ENCODE measurements around the gene LETM1. TPM values are rescaled to one million over a fixed set of nuclear protein-coding genes. Genes with fewer than 3 reads are reported as not detected.
A peak's percentile ranks its signal among the peaks of the same experiment; 100 is the strongest.

Gene LETM1
- 10 to 100 TPM; 40.6 to 85.6 (median 72.8) TPM for total RNA-seq

GRCh38 chr4:1856071-1856942 is at the start of gene LETM1:
Gene LETM1 (minus strand): TSS chr4:1856156. CDS start chr4:1855950, 206 bp downstream.
- no CpG with 5 or more reads among the region's 107 CpGs for WGBS, 2 donors
- no peaks in the 10 kb centered on the region for H3K36me3 ChIP-seq
- DNase-seq, result peak; percentile 76
- peak within 1 kb of the TSS; percentile 84 to 94 (median 93) for H3K27ac ChIP-seq
- H3K4me1 ChIP-seq, result peaks cover 19 to 64% (median 41%) of the 10 kb centered on the region in 3 donors
- no peaks in the 10 kb centered on the region for H3K9me3 ChIP-seq
- intact Hi-C loops (cut with DNase I), result no loop called here
- TF ChIP-seq POLR2A (IDR thresholded peaks at IDR 0.05) (peak in 3 of 4 donors; percentile 50 to 71 (median 66)), CTCF (IDR thresholded peaks at IDR 0.05) (peak in 3 of 6 experiments; percentile 11 to 44 (median 12))
- no peaks in the 10 kb centered on the region for H3K27me3 ChIP-seq
- peak within 1 kb of the TSS; percentile 74 to 100 (median 95) for H3K4me3 ChIP-seq

- Histone ChIP-seq H3K27ac (no peak overlapping the region), H3K36me3 (peaks cover 0 to 56% (median 10%) of the 10 kb centered on the region in 3 donors), H3K4me1 (peaks cover 0 to 35% (median 15%) of the 10 kb centered on the region in 3 donors), H3K27me3 (no peaks in the 10 kb centered on the region), H3K9me3 (no peaks in the 10 kb centered on the region), H3K4me3 (no peak overlapping the region)
- intact Hi-C loops (cut with DNase I), result loop anchor here (5.0 kb wide), 1 partner anchor 157 kb away; no protein-coding TSS in a partner anchor
- 65 to 75% methylated on average over 3 of the region's 3 CpGs for WGBS, 2 donors
- no peak for DNase-seq
- TF ChIP-seq POLR2A (IDR thresholded peaks at IDR 0.05) (no peak), CTCF (IDR thresholded peaks at IDR 0.05) (no peak)
These were observed 48.1 kb upstream of the LETM1 start for GRCh38 chr4:1904042-1904441.

GRCh38 chr4:1903035-1903434 is 47.1 kb upstream of the LETM1 start:
- H3K9me3 ChIP-seq, result no peaks in the 10 kb centered on the region
- no peak for DNase-seq
- no peak overlapping the region for H3K27ac ChIP-seq
- H3K4me3 ChIP-seq, result no peak overlapping the region
- 25 to 78% methylated on average over 1 of the region's 1 CpG for WGBS, 2 donors
- H3K36me3 ChIP-seq, result peaks cover 0 to 56% (median 10%) of the 10 kb centered on the region in 3 donors
- H3K27me3 ChIP-seq, result no peaks in the 10 kb centered on the region
- H3K4me1 ChIP-seq, result peaks cover 0 to 27% (median 7%) of the 10 kb centered on the region in 3 donors
- intact Hi-C loops (cut with DNase I), result loop anchor here (5.0 kb wide), 1 partner anchor 156 kb away; no protein-coding TSS in a partner anchor
- TF ChIP-seq POLR2A (IDR thresholded peaks at IDR 0.05), result no peak
- no peak for TF ChIP-seq CTCF (IDR thresholded peaks at IDR 0.05)

- Histone ChIP-seq H3K4me3 (no peak overlapping the region), H3K9me3 (no peaks in the 10 kb centered on the region), H3K27me3 (no peaks in the 10 kb centered on the region), H3K4me1 (peaks cover 0 to 19% (median 5%) of the 10 kb centered on the region in 3 donors), H3K27ac (no peak overlapping the region), H3K36me3 (peaks cover 0 to 56% (median 10%) of the 10 kb centered on the region in 3 donors)
- 79 to 84% methylated on average over 2 of the region's 2 CpGs for WGBS, 2 donors
- DNase-seq, result no peak
- TF ChIP-seq CTCF (IDR thresholded peaks at IDR 0.05), result no peak
- no peak for TF ChIP-seq POLR2A (IDR thresholded peaks at IDR 0.05)
- intact Hi-C loops (cut with DNase I), result loop anchor here (5.0 kb wide), 1 partner anchor 155 kb away; no protein-coding TSS in a partner anchor
These were observed 46.3 kb upstream of the LETM1 start for GRCh38 chr4:1902243-1902642.

- no peaks in the 10 kb centered on the region for H3K9me3 ChIP-seq
- intact Hi-C loops (cut with DNase I), result loop anchor here (5.0 kb wide), 1 partner anchor 154 kb away; no protein-coding TSS in a partner anchor
These were observed 45.2 kb upstream of the LETM1 start for GRCh38 chr4:1901127-1901526.

More at GRCh38 chr4:1901127-1901526, 45.2 kb upstream of the LETM1 start:
- no peak overlapping the region for H3K27ac ChIP-seq
- TF ChIP-seq CTCF (IDR thresholded peaks at IDR 0.05), result no peak
- no peak for TF ChIP-seq POLR2A (IDR thresholded peaks at IDR 0.05)
- H3K4me3 ChIP-seq, result no peak overlapping the region
- WGBS, 2 donors, result 78 to 88% methylated on average over 6 of the region's 6 CpGs
- no peaks in the 10 kb centered on the region for H3K27me3 ChIP-seq
- peaks cover 0 to 8% (median 0%) of the 10 kb centered on the region in 3 donors for H3K4me1 ChIP-seq
- H3K36me3 ChIP-seq, result peaks cover 0 to 56% (median 10%) of the 10 kb centered on the region in 3 donors
- no peak for DNase-seq
